ENCODE data around the gene HDGFL3.

GRCh38 chr15:83109532-83109931 lies 98.1 kb downstream of the HDGFL3 start:
- TF ChIP-seq CTCF (IDR thresholded peaks at IDR 0.05; ENCODE audit: extremely low read depth in 1 of 2, insufficient read depth in 1 of 2, low read depth in 1 of 2, low read length in 2 of 2), result no peak
- TF ChIP-seq POLR2AphosphoS5 (IDR thresholded peaks at IDR 0.05; ENCODE audit: insufficient read depth, low read depth, low read length), result no peak
- TF ChIP-seq EZH2 (IDR thresholded peaks at IDR 0.05; ENCODE audit: borderline replicate concordance, low read depth, low read length, severe bottlenecking), result no peak
- TF ChIP-seq JUN (IDR thresholded peaks at IDR 0.05; ENCODE audit: borderline replicate concordance, insufficient read depth, insufficient read length, low read depth), result no peak

Measured in endothelial cell of umbilical vein (primary cell).